ENCODE data around the gene CITED2.

Gene CITED2

GRCh38 chr6:139395891-139396301 lies 21.4 kb upstream of the CITED2 start:
- TF ChIP-seq, protein P1, sequence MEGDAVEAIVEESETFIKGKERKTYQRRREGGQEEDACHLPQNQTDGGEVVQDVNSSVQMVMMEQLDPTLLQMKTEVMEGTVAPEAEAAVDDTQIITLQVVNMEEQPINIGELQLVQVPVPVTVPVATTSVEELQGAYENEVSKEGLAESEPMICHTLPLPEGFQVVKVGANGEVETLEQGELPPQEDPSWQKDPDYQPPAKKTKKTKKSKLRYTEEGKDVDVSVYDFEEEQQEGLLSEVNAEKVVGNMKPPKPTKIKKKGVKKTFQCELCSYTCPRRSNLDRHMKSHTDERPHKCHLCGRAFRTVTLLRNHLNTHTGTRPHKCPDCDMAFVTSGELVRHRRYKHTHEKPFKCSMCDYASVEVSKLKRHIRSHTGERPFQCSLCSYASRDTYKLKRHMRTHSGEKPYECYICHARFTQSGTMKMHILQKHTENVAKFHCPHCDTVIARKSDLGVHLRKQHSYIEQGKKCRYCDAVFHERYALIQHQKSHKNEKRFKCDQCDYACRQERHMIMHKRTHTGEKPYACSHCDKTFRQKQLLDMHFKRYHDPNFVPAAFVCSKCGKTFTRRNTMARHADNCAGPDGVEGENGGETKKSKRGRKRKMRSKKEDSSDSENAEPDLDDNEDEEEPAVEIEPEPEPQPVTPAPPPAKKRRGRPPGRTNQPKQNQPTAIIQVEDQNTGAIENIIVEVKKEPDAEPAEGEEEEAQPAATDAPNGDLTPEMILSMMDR (IDR thresholded peaks at IDR 0.05; ENCODE audit: low read depth, low read length, missing control alignments) = no peak
- DNase-seq (ENCODE audit: extremely low read depth, low read depth) = no peak
- H3K4me3 ChIP-seq (replicated peaks; ENCODE audit: low read depth, low read length) = no peak overlapping the region

DNA sequence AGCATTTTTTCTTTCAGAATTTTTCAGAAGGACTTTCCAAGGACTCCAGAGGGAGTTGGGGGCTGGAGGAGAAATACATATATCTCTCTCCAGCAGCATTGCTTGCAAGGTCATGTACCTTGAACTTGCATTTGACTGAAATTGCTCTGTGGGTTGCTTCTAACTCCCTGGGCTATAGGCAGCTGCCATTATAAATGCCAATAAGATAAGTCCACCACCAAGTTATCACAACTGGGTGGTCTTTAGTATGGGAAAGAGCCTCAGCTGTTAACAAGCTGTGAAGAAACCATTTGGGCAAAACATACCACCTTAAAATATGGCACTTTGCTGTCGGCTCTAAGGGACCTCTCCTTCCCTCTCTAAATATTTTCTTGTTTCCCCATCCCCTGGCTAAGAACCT lies 20.9 kb upstream of the CITED2 start:
- no peak for DNase-seq (ENCODE audit: extremely low read depth, low read depth)
- TF ChIP-seq, protein P1 (IDR thresholded peaks at IDR 0.05; ENCODE audit: low read depth, low read length, missing control alignments) = no peak
- H3K4me3 ChIP-seq (replicated peaks; ENCODE audit: low read depth, low read length) = no peak overlapping the region

GRCh38 chr6:139394027-139394649 lies 19.7 kb upstream of the CITED2 start:
- TF ChIP-seq, protein P1 (IDR thresholded peaks at IDR 0.05; ENCODE audit: low read depth, low read length, missing control alignments) = no peak
- H3K4me3 ChIP-seq (replicated peaks; ENCODE audit: low read depth, low read length) = no peak overlapping the region

GRCh38 chr6:139392794-139393193 lies 18.3 kb upstream of the CITED2 start:
- TF ChIP-seq, protein P1 (IDR thresholded peaks at IDR 0.05; ENCODE audit: low read depth, low read length, missing control alignments) = no peak
- DNase-seq (ENCODE audit: extremely low read depth, low read depth) = no peak
- H3K4me3 ChIP-seq (replicated peaks; ENCODE audit: low read depth, low read length) = no peak overlapping the region

More at GRCh38 chr6:139394027-139394649, 19.7 kb upstream of the CITED2 start:
- DNase-seq (ENCODE audit: extremely low read depth, low read depth) = no peak

DNA sequence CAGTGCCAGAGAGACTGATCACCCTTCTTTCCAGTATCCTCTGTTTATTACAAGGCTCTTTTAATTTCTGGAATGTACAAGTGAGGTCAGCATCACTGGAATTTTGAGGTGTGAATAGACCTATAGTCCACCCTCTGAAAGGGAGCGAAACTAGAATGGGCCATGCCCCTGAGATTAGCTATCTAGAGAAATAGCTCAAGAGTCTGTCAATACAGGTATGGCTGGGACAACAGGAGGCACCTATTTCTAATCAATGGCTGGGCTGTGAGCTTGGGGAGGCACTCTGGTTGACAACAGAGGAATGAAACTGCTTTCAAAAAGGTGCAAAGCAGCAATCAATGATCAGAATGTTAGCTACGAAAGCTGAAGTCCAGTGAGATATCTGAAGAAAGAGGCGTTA lies 17.3 kb upstream of the CITED2 start:
- no peak for DNase-seq (ENCODE audit: extremely low read depth, low read depth)
- H3K4me3 ChIP-seq (replicated peaks; ENCODE audit: low read depth, low read length) = no peak overlapping the region
- TF ChIP-seq, protein P1 (IDR thresholded peaks at IDR 0.05; ENCODE audit: low read depth, low read length, missing control alignments) = no peak

GRCh38 chr6:139390447-139390846 lies 16.0 kb upstream of the CITED2 start:
- no peak for DNase-seq (ENCODE audit: extremely low read depth, low read depth)
- TF ChIP-seq, protein P1 (IDR thresholded peaks at IDR 0.05; ENCODE audit: low read depth, low read length, missing control alignments) = no peak

GRCh38 chr6:139388384-139388783 lies 13.9 kb upstream of the CITED2 start:
- no peak overlapping the region for H3K4me3 ChIP-seq (replicated peaks; ENCODE audit: low read depth, low read length)
- no peak for DNase-seq (ENCODE audit: extremely low read depth, low read depth)
- TF ChIP-seq, protein P1 (IDR thresholded peaks at IDR 0.05; ENCODE audit: low read depth, low read length, missing control alignments) = no peak

More at GRCh38 chr6:139390447-139390846, 16.0 kb upstream of the CITED2 start:
- no peak overlapping the region for H3K4me3 ChIP-seq (replicated peaks; ENCODE audit: low read depth, low read length)
